Measurements from ENCODE around the gene ATP1A2.

Gene ATP1A2

DNA sequence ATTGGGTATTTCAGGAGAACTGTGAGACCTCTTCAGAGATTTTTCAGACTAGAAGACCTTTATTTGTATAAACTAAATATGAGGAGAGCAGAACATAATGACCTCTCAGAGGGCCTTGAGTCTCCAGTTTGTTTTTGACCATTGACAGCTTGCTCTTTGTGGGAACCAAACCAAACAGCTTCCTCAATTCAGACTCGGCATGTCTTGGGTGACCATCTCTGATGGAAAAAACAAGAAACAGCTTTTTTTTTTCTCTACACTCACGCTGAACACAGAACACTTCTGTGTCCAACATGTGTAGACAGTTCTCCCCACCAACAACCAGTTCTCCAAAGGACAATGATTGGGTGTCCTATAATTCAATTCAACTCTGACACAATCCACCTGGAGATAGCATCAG is 47.4 kb downstream of the ATP1A2 start:
- Histone ChIP-seq H3K4me1 (ENCODE audit: control insufficient read depth, low read length) (no peaks in the 10 kb centered on the region), H3K4me3 (ENCODE audit: low read length) (no peak overlapping the region), H3F3A (ENCODE audit: control insufficient read depth, insufficient read depth) (no peaks in the 10 kb centered on the region), H3K36me3 (ENCODE audit: control insufficient read depth, low read length) (no peaks in the 10 kb centered on the region), H3K27me3 (ENCODE audit: control insufficient read depth, low read length) (peaks cover 17% of the 10 kb centered on the region; the same call in 1 of the 2 replicates), H3K27ac (ENCODE audit: low read depth, low read length) (no peak overlapping the region), H4K20me1 (ENCODE audit: control insufficient read depth, insufficient read depth, low read depth, low read length) (no peaks in the 10 kb centered on the region), H3K79me2 (ENCODE audit: control insufficient read depth, low read length) (no peaks in the 10 kb centered on the region), H3K9me3 (ENCODE audit: control insufficient read depth, insufficient read depth, low read length) (no peaks in the 10 kb centered on the region), H3K4me2 (ENCODE audit: low read length) (no peak overlapping the region), H3K9me2 (replicated peaks; ENCODE audit: control insufficient read depth, low read length) (no peaks in the 10 kb centered on the region)
- TF ChIP-seq, protein P1, sequence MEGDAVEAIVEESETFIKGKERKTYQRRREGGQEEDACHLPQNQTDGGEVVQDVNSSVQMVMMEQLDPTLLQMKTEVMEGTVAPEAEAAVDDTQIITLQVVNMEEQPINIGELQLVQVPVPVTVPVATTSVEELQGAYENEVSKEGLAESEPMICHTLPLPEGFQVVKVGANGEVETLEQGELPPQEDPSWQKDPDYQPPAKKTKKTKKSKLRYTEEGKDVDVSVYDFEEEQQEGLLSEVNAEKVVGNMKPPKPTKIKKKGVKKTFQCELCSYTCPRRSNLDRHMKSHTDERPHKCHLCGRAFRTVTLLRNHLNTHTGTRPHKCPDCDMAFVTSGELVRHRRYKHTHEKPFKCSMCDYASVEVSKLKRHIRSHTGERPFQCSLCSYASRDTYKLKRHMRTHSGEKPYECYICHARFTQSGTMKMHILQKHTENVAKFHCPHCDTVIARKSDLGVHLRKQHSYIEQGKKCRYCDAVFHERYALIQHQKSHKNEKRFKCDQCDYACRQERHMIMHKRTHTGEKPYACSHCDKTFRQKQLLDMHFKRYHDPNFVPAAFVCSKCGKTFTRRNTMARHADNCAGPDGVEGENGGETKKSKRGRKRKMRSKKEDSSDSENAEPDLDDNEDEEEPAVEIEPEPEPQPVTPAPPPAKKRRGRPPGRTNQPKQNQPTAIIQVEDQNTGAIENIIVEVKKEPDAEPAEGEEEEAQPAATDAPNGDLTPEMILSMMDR (IDR thresholded peaks at IDR 0.05; ENCODE audit: low read depth, low read length, poor library complexity, severe bottlenecking): no peak

- no peaks in the 10 kb centered on the region for H3K36me3 ChIP-seq (ENCODE audit: control insufficient read depth, low read length)
- no peaks in the 10 kb centered on the region for H3K4me1 ChIP-seq (ENCODE audit: control insufficient read depth, low read length)
- H3K4me3 ChIP-seq (ENCODE audit: low read length): no peak overlapping the region
- H3K79me2 ChIP-seq (ENCODE audit: control insufficient read depth, low read length): no peaks in the 10 kb centered on the region
- TF ChIP-seq, protein P1 (IDR thresholded peaks at IDR 0.05; ENCODE audit: low read depth, low read length, poor library complexity, severe bottlenecking): no peak
- no peak for TF ChIP-seq EZH2phosphoT487 (IDR thresholded peaks at IDR 0.05; ENCODE audit: borderline replicate concordance, low read length)
- no peaks in the 10 kb centered on the region for H3K9me3 ChIP-seq (ENCODE audit: control insufficient read depth, insufficient read depth, low read length)
- H4K20me1 ChIP-seq (ENCODE audit: control insufficient read depth, insufficient read depth, low read depth, low read length): no peaks in the 10 kb centered on the region
- no peaks in the 10 kb centered on the region for H3K9me2 ChIP-seq (replicated peaks; ENCODE audit: control insufficient read depth, low read length)
- no peak overlapping the region for H3K27ac ChIP-seq (ENCODE audit: low read depth, low read length)
- no peak overlapping the region for H3K4me2 ChIP-seq (ENCODE audit: low read length)
- no peaks in the 10 kb centered on the region for H3F3A ChIP-seq (ENCODE audit: control insufficient read depth, insufficient read depth)
- H3K27me3 ChIP-seq (ENCODE audit: control insufficient read depth, low read length): peaks cover 17% of the 10 kb centered on the region; the same call in 1 of the 2 replicates
Observed at GRCh38 chr1:160163615-160164014, 48.1 kb downstream of the ATP1A2 start.

GRCh38 chr1:160164121-160164520 is 48.6 kb downstream of the ATP1A2 start:
- H3K27ac ChIP-seq (ENCODE audit: low read depth, low read length): no peak overlapping the region
- no peaks in the 10 kb centered on the region for H3K79me2 ChIP-seq (ENCODE audit: control insufficient read depth, low read length)
- TF ChIP-seq, protein P1 (IDR thresholded peaks at IDR 0.05; ENCODE audit: low read depth, low read length, poor library complexity, severe bottlenecking): no peak
- no peak for TF ChIP-seq EZH2phosphoT487 (IDR thresholded peaks at IDR 0.05; ENCODE audit: borderline replicate concordance, low read length)
- no peaks in the 10 kb centered on the region for H3K36me3 ChIP-seq (ENCODE audit: control insufficient read depth, low read length)
- no peaks in the 10 kb centered on the region for H3K9me2 ChIP-seq (replicated peaks; ENCODE audit: control insufficient read depth, low read length)
- H3K9me3 ChIP-seq (ENCODE audit: control insufficient read depth, insufficient read depth, low read length): no peaks in the 10 kb centered on the region
- no peaks in the 10 kb centered on the region for H4K20me1 ChIP-seq (ENCODE audit: control insufficient read depth, insufficient read depth, low read depth, low read length)
- H3K4me3 ChIP-seq (ENCODE audit: low read length): no peak overlapping the region
- 0 out of 2 replicates have a peak, but pooled peaks cover under 1% of the 10 kb centered on the region for H3F3A ChIP-seq (ENCODE audit: control insufficient read depth, insufficient read depth)
- H3K4me2 ChIP-seq (ENCODE audit: low read length): no peak overlapping the region
- peaks cover 17% of the 10 kb centered on the region; the same call in 1 of the 2 replicates for H3K27me3 ChIP-seq (ENCODE audit: control insufficient read depth, low read length)
- H3K4me1 ChIP-seq (ENCODE audit: control insufficient read depth, low read length): peaks cover under 1% of the 10 kb centered on the region; the same call in 1 of the 2 replicates
